Dermis blood vessel endothelial cell (primary cell): Measurements from ENCODE around the gene TSSK1B. TPM values are rescaled to one million over a fixed set of nuclear protein-coding genes. Genes with fewer than 3 reads are reported as not detected.
A peak's percentile ranks its signal among the peaks of the same experiment; 100 is the strongest.
"Not testable (repeated sequence)": the region's sequence is repeated elsewhere in the genome, so short reads cannot be mapped to it uniquely, and the experiment has no call there.

Experiments
- DNase-seq: peaks from one replicate; pipeline ENCODE4 v3.0.0; 2010
- total RNA-seq: library from RNA; depleted of rRNA; stranded (reverse); fragments of >200 nt; gene quantifications from 2 replicates; pipeline ENCODE4 v1.2.3, GENCODE V29; 2014

The TSSK1B gene
- total RNA-seq = not detected in 2 replicates

DNA sequence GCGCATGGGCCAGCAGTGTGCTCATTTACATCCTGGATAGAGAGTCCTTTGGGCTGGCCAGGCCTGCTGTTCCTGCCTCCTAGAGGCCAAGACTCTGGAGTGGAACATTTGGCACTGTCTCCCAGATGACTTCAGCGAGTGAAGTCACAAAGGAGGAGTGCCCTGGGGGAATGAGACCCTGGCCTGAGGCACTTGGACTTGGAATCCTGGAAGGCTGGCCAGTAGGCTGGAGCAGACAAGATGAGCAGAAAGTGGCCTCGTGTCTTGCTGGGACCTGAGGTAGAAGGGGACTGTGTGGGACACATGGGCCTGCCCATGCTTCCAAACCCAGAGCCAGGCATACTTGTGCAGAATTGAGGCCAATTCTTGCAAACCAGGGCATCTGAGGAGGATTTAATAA lies at the start of gene TSSK1B:
TSSK1B (minus strand) TSS at position 101 of the 400 bp plus-strand sequence. CDS start 150 bp downstream, outside the sequence.
- no peak for DNase-seq

GRCh38 chr5:113480243-113480642 lies 45.5 kb upstream of the TSSK1B start:
- DNase-seq = no peak

GRCh38 chr5:113478691-113479090 lies 43.9 kb upstream of the TSSK1B start:
- no peak for DNase-seq

DNA sequence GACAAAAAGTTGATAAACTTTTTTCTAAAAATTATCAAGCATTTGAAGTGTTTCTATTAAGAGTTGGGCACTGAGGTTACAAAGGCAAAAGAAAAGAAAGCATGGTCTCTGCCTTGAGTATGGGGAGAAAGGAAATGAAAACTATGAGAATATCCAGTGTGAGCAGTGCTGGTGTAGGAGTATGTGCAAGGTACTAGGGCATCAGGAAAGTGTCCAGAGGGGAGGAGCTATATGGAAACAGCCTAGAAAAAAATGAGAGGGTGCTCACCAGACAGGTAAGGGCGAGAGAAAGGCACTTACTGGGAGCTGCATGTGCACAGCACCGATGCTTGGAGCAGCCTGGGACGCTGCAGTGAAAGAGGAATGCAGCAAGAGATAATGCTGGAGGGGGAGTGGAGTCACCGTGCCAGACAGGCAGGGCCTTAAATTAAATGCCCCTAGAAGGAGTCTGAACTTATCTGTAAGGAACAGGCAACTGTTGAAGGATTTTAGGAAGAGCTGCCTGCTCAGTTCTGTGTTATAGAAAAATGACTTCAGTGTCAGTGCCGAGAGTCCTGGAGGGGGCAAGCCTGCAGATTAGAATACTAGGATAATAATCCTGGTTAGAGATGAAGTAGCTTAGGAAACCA lies 39.4 kb upstream of the TSSK1B start:
- no peak for DNase-seq

DNA sequence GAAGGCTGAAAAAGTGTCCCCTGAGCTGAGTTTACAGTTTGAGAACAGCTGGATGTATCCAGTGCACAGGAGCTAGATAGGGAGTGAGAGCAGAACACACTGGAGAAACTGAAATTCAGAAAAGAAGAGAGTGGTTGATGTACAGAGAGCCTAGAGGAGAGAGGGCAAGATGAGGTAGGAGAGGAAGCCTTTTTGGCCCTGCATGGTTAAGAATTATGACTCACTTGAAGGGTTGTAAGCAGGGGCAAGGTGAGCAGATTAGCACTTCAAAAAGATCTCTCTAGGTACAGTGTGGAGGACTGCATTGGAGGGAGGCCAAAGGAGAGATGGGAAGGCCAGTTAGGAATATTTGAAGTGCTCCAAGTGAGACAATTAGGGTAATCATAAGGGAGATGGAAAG lies 28.2 kb upstream of the TSSK1B start:
- DNase-seq = no peak

DNA sequence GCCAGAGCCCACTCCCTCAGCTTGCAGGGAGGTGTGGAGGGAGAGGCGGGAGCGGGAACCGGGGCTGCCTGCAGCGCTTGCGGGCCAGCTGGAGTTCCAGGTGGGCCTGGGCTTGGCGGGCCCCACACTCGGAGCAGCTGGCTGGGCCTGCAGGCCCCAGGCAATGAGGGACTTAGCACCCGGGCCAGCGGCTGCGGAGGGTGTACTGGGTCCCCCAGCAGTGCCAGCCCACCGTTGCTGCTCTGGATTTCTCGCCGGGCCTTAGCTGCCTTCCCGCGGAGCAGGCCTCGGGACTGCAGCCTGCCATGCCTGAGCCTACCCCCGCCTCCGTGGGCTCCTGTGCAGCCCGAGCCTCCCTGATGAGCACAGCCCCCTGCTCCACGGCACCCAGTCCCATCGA lies 22.3 kb upstream of the TSSK1B start:
- not testable (repeated sequence) for DNase-seq

GRCh38 chr5:113452941-113453340 lies 18.2 kb upstream of the TSSK1B start:
- DNase-seq = no peak

DNA sequence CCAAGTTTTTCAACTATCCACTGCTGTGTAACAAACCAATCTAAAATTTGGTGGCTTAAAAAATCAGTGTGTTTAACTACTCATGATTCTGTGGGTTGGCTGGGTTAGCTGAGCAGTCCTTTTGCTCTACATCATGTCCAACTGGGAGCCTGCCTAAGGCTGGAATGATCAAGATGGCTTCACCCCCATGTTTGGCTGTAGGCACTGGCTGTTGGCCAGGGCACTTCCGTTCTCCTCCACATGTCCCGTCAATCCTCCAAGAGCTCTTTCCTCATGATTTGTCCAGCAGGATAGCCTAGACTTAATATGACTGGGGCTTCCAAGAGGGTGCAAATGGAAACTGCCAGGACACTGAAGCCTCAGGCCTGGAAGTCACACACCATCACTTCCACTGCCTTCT lies 17.0 kb upstream of the TSSK1B start:
- DNase-seq = no peak

DNA sequence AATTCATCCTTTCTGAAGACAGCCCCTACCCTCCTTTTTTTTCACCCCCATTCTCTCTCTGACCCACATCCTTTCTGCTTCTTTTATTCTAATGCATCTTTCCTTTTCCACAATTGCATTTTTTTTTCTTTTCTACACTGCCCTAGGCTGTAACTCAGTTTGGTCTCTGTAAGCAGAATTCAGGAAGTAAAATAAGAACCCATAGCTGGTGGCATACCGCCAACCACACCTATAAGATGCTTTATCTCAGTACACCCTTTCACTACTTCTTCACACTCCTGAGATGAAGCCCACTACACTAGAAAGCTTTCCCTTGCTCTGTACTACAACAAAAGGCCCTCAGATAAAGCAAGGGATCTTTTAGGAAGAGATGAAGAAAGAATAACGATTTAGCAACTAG lies 16.1 kb upstream of the TSSK1B start:
- no peak for DNase-seq

GRCh38 chr5:113450462-113450861 lies 15.7 kb upstream of the TSSK1B start:
- DNase-seq = no peak

DNA sequence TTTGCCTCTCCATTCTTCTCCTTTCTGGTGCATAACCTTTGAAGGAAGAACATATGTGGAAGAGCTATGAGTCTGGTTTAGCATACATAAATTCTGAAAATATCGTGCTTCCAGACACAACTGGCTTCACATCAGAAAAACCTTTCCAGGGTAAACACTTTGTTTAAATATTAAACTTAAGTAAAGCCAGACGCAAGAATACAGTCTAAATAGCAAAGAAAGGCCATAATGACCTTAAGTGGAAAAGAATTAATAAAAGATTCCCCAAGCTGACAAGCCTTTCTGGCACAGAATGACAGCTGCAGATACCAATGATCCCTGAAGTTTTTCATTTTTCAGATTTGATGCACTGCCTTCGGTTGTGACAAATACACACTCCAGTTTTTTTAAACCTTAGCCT lies 13.5 kb upstream of the TSSK1B start:
- DNase-seq = no peak

DNA sequence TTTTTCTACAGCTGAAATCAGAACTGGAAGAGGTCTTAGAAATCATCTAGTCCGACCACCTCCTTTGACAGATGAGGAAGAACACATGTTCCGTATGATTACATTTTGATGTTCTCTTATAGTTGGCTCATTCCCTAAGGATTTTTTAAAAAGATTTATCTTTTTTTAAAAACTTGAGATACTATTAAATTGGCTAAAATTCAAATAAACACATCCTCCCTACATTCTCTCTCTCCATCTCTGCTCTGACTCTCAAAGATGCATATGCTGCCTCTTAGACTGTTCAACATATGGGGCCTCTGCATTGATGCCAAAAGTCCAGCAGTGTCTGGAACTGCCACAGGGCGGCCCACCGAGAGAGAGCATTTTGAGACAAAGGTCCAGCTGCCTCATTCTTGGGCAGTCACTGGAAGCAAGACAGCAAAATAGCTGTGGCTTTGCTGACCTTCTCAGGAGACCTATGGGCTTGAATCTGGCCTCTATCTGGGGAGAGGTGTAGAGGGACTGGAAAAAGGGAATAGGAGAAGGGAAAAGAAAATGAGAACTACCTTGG lies 12.8 kb upstream of the TSSK1B start:
- DNase-seq = peak; percentile 16

- DNase-seq = no peak
Observed at GRCh38 chr5:113446358-113446927, 11.7 kb upstream of the TSSK1B start.

- DNase-seq = no peak
Observed at GRCh38 chr5:113437111-113437510, 2.3 kb upstream of the TSSK1B start.

DNA sequence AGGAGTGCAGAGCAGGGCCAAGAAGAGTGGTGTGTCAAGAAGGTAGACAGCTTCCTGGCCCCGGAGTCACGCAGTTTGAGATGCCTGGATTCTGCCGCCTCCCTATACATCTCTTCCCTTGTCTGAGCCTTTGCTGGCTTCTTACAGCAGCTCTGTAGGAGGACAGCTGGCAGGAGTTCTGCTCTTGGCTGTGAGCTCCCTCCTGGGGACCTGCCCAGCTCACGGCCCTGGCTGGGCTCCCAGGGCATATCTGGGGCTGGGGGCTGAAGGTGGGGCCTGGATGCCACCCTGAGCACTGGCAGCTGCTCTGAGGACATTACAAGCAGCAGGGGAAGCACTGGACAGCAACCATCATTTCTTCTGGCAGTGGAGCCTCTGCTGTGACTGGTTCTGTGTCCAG lies 786 bp upstream of the TSSK1B start:
- no peak for DNase-seq

DNA sequence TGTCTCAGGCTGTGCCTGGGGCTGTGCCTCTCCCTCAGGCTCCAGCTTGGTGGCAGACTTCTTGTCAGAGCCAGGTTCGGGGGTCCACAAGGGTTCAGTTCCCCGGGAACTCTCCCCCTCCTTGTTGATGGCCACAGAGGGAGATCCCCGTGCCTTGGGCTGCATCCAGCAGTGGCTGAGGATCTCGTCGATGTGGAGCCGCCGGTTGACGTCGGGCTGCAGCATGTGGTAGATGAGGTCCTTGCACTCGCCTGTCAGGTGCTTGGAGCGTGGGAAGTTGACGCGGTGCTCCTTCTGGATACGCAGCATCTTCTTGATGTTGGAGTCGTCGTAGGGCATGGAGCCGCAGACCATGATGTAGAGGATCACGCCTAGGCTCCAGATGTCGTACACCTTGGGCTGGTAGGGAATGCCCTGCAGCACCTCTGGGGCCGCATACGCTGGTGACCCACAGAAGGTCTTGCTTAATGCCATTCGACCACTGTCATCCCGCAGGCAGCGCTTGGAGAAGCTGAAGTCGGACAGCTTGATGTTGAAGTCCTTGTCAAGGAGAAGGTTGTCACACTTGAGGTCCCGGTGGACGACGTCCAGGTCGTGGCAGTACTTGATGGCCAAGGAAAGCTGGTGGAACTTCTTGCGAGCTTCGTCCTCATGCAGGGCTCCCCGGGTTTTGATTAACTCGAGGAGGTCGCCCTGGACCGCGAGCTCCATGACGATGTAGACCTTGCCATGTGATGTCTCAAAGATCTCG lies 752 bp downstream of the TSSK1B start:
- no peak for DNase-seq

DNA sequence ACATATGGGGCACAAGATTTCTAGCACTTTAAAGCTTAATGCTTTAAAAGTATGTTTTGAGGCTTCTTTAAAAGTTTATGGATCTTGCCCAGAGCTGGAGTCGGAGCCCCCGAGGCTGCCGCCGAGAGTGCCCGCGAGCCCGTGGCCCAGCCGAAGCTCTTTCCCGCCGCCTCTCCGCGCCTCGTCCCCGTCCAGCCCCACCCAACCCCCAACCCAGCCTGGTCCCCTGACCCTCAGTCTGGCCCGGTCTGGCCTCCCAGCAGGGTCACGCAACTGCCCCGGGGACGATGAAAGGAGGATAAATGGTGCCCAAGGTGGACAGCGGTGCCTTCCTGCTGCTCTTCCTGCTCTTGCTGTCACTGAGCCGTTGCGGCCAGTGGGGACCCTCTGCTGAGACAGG lies 1.7 kb downstream of the TSSK1B start:
- DNase-seq = no peak

DNA sequence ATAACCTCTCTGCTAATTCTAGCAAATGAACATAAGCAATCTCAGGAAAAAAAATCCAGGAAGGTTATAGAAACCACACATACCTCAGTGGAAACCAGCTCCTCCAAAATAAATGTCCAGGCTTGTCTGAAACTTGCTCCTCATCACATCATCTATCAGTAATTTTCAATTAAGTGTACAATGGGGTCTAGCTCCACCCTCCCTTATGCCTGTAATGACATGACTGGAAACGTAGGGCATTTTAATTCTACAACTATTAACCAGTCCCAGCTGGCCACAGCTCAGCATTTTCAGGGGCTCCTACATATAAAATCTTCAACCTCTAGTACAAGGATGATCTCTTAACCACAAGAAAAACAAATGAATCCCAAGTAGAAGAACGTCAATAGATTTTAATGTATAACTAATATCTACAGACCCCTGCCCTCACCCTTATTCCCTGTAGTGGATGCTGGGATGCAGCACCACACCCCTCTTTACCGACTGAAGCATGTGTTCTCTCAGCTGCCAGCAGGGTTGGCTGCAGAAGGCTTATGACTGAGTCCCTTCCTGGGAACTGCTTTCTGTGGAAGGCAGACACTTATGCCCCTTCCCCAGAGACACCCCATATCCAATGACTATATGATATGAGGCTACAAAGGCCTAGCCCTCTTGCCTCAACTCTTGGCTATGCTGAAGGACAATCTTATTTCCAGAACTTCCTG lies 6.8 kb downstream of the TSSK1B start:
- DNase-seq = no peak

DNA sequence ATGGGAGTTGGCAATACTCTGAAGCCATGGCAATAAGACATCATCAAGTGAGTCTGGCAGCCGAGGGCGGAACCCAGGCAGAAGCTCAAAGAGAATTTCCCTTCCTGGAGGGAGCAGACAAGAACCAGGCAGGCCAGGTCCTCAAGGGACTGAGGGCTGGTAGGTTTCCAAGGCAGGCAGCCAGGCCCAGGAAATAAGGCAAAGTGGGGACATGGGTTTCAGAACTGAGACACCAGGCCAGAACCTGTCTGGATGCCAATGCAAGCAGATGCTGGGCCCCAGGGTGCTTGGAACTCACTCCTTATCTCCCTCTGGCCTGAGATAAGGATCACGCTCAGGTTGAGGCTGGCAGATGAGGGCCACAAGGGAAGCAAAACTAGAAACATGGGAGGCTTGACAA lies 8.9 kb downstream of the TSSK1B start:
- DNase-seq = no peak

GRCh38 chr5:113421693-113422092 lies 13.1 kb downstream of the TSSK1B start:
- no peak for DNase-seq

GRCh38 chr5:113405530-113405929 lies 29.3 kb downstream of the TSSK1B start:
- no peak for DNase-seq

DNA sequence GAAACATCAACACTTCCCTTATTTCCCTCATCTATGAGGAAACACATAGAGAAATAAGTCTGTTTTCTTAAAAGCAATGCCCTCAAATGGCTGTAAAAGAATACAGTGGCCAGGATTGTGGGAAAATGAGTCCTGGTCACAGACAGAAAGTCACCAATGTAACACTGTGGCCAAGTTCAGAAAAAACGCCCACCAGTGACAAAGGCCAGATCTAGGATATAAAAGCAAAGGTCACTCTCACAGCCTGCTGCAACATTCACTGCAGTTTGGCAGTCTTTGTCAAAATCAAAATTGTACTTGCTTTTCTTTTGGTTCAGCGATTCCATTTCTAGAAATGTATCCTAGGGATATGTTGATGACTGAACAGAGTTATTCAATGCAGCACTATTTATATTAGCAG lies 30.5 kb downstream of the TSSK1B start:
- DNase-seq = no peak

- DNase-seq = not testable (repeated sequence)
Observed at GRCh38 chr5:113397986-113398385, 36.8 kb downstream of the TSSK1B start.
